Measurements from ENCODE around the gene PLA2G4D. TPM values are rescaled to one million over a fixed set of nuclear protein-coding genes. Genes with fewer than 3 reads are reported as not detected.

Gene PLA2G4D
- total RNA-seq, 1 experiment from 2014 or later = not detected

- peak; percentile 32 for TF ChIP-seq CTCF (IDR thresholded peaks at IDR 0.05; ENCODE audit: unreplicated experiment)
- Mint-ChIP-seq H3K4me3 (ENCODE audit: low read depth, unreplicated experiment) (peak overlapping the region; percentile 45), H3K36me3 (ENCODE audit: insufficient read depth, unreplicated experiment) (peaks cover 7% of the 10 kb centered on the region), H3K4me1 (ENCODE audit: low read depth, unreplicated experiment) (no peaks in the 10 kb centered on the region), H3K27ac (ENCODE audit: unreplicated experiment) (peak overlapping the region; percentile 58), H3K27me3 (ENCODE audit: unreplicated experiment) (no peaks in the 10 kb centered on the region), H3K9me3 (ENCODE audit: low read depth, unreplicated experiment) (no peaks in the 10 kb centered on the region)
- peak; percentile 80 for DNase-seq
- CTCF ChIA-PET = interaction anchor here (0.6 to 1.3 kb wide), 7 partner anchors 17 to 284 kb away, joined by 3 to 9 read pairs (median 3); no protein-coding TSS in a partner anchor
- intact Hi-C loops (cut with micrococcal nuclease; ENCODE audit: unreplicated experiment) = no loop called here
- TSS peak; percentile 91 for BruUV-seq (replicated peaks)
Measured at GRCh38 chr15:42056934-42057798, 37.2 kb downstream of the PLA2G4D start.

DNA sequence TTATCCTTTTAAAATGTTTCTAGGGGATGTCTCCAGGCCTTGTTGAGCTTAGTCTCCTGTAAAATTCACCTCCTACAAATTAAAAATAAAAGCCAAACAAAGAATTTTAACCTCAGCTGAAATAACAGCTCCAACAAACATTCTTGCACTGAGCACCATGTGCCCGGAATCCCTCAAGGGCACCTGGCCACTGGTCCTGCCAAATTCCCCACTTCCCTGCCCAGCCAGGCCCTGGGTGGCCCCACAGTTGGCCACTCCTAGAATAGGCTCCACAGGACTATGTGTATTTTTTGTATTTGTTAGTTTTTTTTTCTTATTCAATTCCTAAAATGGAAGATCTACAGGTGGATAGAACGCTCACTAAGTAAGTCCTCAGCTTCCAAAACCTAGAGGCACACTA, 40.4 kb downstream of the PLA2G4D start:
- CTCF ChIA-PET = interaction anchor here (0.7 kb wide), 1 partner anchor 29 kb away, joined by 5 read pairs; no protein-coding TSS in a partner anchor
- BruUV-seq (replicated peaks) = no TSS peak
- Mint-ChIP-seq H3K27ac (ENCODE audit: unreplicated experiment) (no peak overlapping the region), H3K36me3 (ENCODE audit: insufficient read depth, unreplicated experiment) (peaks cover 7% of the 10 kb centered on the region), H3K9me3 (ENCODE audit: low read depth, unreplicated experiment) (no peaks in the 10 kb centered on the region), H3K4me3 (ENCODE audit: low read depth, unreplicated experiment) (no peak overlapping the region), H3K4me1 (ENCODE audit: low read depth, unreplicated experiment) (no peaks in the 10 kb centered on the region), H3K27me3 (ENCODE audit: unreplicated experiment) (no peaks in the 10 kb centered on the region)
- no peak for TF ChIP-seq CTCF (IDR thresholded peaks at IDR 0.05; ENCODE audit: unreplicated experiment)
- no peak for DNase-seq
- intact Hi-C loops (cut with micrococcal nuclease; ENCODE audit: unreplicated experiment) = no loop called here

DNA sequence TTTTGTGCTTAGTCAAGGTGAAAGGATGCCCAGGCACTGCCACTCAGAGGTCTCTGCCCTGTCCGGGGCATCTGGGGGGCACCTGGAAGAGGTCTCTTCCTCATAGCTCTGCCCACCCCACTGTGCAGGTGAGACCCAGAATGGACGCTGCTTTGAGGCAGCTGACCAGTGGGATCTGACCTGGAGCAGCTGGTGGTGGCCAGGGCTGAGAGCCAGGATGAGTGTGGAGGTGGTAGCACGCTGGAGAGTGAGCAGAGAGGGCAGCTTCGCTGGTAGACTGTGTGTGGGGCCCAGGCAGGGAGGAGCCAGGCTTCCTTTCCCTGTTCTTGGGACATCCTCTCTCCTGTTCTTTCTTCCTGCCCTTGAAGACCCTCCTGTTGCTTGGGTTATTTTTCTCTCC, 41.4 kb downstream of the PLA2G4D start:
- CTCF ChIA-PET = no interaction called here
- Mint-ChIP-seq H3K27ac (ENCODE audit: unreplicated experiment) (no peak overlapping the region), H3K27me3 (ENCODE audit: unreplicated experiment) (no peaks in the 10 kb centered on the region), H3K36me3 (ENCODE audit: insufficient read depth, unreplicated experiment) (peaks cover 7% of the 10 kb centered on the region), H3K4me3 (ENCODE audit: low read depth, unreplicated experiment) (no peak overlapping the region), H3K4me1 (ENCODE audit: low read depth, unreplicated experiment) (no peaks in the 10 kb centered on the region), H3K9me3 (ENCODE audit: low read depth, unreplicated experiment) (no peaks in the 10 kb centered on the region)
- no peak for TF ChIP-seq CTCF (IDR thresholded peaks at IDR 0.05; ENCODE audit: unreplicated experiment)
- no TSS peak for BruUV-seq (replicated peaks)
- intact Hi-C loops (cut with micrococcal nuclease; ENCODE audit: unreplicated experiment) = no loop called here
- DNase-seq = no peak

- CTCF ChIA-PET = no interaction called here
- peaks cover 12% of the 10 kb centered on the region for H3K4me1 Mint-ChIP-seq (ENCODE audit: low read depth, unreplicated experiment)
- no peaks in the 10 kb centered on the region for H3K27me3 Mint-ChIP-seq (ENCODE audit: unreplicated experiment)
- intact Hi-C loops (cut with micrococcal nuclease; ENCODE audit: unreplicated experiment) = no loop called here
- H3K36me3 Mint-ChIP-seq (ENCODE audit: insufficient read depth, unreplicated experiment) = no peaks in the 10 kb centered on the region
- H3K9me3 Mint-ChIP-seq (ENCODE audit: low read depth, unreplicated experiment) = no peaks in the 10 kb centered on the region
- TF ChIP-seq CTCF (IDR thresholded peaks at IDR 0.05; ENCODE audit: unreplicated experiment) = no peak
- no TSS peak for BruUV-seq (replicated peaks)
- DNase-seq = no peak
- H3K27ac Mint-ChIP-seq (ENCODE audit: unreplicated experiment) = no peak overlapping the region
- no peak overlapping the region for H3K4me3 Mint-ChIP-seq (ENCODE audit: low read depth, unreplicated experiment)
Measured at GRCh38 chr15:42050484-42051255, 43.7 kb downstream of the PLA2G4D start.
